HG02852 (cell line): Measurements from ENCODE around the gene KRTAP10-3.
"Not testable (repeated sequence)": the region's sequence is repeated elsewhere in the genome, so short reads cannot be mapped to it uniquely, and the experiment has no call there.

ENCODE experiments used
- ATAC-seq: cut with Tn5 transposase; IDR thresholded peaks from one replicate; pipeline ENCODE4 v1.9.1; 2021; ENCODE audit warnings: mild to moderate bottlenecking, moderate library complexity; ENCODE audit not compliant: unreplicated experiment

KRTAP10-3 gene

DNA sequence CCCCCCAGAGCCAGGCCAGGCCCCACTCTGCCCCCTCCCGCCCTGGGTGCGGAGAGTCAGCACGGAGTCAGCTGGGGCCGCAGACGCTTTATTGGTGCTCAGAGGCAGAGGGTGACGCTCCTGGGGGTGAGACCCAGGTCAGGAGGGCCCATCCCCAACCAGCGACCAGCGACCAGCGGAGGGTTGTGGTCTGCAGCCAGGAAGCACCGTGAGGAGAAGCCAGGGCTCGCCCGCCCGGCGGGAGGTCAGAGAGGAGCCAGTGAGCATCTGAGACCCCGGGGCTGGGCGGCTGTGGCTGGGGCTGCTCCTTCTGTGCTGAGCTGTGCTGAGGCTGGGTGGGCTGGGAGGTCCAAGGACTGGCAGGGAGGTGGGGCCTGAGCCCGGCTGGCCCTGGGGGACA, 8.3 kb downstream of the KRTAP10-3 start:
- not testable (repeated sequence) for ATAC-seq

GRCh38 chr21:44549525-44550211, 8.9 kb downstream of the KRTAP10-3 start:
- ATAC-seq: no peak

GRCh38 chr21:44548922-44549321, 9.7 kb downstream of the KRTAP10-3 start:
- no peak for ATAC-seq

- ATAC-seq: no peak
These were observed 10.2 kb downstream of the KRTAP10-3 start for GRCh38 chr21:44548381-44548780.

DNA sequence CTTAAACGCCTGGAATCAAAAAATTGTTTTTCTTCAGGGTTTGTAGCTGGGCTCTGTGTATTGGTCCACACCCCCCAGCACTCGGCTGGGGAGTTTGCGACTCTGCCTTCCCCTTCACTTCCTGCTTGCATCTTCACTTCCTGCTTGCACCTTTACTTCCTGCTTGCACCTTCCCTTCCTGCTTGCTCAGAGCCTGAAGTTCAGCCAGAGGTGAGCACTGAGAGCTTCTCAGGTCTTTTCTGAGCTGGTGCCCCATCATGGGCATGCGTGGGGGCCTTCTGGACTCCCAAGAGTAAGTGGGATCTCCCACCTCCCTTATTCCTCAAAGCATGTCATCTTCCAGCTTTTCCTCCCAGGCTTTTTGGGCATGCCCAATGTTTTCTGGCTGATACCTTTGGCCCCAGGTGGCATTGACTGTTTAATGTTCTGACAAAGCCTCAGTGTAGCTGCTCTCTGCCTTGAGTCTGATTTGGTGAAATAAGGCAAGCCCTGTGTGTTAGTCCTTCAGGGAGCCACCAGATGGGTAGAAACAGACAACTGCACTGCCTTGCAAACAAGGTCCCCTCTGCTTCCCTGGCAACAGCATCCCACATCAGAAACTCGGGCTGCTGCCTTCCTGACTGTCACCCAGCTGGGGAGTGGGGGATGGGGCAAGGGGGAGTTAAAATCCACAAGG, 10.8 kb downstream of the KRTAP10-3 start:
- ATAC-seq: no peak

DNA sequence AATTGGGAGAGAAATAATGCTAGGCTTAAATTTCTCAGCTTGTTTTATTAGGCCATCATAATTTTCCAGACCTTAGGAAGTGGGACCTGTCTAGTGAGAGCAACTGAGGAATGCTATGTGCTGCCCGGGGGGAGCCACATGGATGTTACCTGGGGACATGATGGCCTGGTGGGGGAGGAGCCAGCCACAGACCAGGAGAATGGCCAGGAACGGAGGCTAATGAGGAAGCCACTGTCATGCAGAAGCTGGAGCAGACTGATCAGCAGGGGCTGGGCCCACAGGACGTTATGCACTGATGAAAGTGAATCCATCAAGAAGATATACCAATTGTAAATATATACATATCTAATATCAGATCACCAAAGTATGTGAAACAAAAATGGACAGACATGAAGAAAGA, 14.0 kb downstream of the KRTAP10-3 start:
- no peak for ATAC-seq

GRCh38 chr21:44542716-44543115, 15.9 kb downstream of the KRTAP10-3 start:
- ATAC-seq: no peak

DNA sequence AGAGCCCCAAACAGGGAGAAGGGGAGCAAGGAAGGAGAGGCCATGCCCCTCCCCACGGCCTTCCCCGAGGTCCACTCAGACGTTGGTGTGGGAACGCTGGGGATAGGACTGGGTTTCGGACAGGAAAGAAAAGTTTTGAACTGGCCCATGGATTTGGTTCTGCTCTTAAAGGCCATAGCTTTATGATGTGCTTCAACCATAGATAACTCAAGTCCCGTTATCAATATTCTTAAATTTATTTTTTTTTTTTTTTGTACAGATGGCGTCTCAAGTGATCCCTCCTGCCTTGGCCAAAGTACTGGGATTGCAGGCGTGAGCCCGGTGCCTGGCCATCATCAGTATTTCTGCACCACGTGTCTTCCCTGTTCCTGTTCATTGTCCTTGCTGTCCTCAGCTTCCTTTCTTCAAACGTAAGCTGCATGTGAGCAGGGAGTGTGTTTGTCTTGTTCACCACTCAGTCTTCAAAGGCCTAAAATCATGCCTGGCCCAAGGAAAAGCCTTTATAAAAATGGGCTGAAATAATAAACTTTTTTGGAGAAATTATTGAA, 17.8 kb downstream of the KRTAP10-3 start:
- ATAC-seq: no peak

- no peak for ATAC-seq
These were observed 18.5 kb downstream of the KRTAP10-3 start, which contains the start of gene KRTAP10-1 for GRCh38 chr21:44539991-44540666. Gene KRTAP10-1, minus strand, starts transcription at chr21:44540195. Its CDS starts 45 bp downstream, at chr21:44540150.

- ATAC-seq: no peak
These were observed 19.5 kb downstream of the KRTAP10-3 start for GRCh38 chr21:44539046-44539445.

DNA sequence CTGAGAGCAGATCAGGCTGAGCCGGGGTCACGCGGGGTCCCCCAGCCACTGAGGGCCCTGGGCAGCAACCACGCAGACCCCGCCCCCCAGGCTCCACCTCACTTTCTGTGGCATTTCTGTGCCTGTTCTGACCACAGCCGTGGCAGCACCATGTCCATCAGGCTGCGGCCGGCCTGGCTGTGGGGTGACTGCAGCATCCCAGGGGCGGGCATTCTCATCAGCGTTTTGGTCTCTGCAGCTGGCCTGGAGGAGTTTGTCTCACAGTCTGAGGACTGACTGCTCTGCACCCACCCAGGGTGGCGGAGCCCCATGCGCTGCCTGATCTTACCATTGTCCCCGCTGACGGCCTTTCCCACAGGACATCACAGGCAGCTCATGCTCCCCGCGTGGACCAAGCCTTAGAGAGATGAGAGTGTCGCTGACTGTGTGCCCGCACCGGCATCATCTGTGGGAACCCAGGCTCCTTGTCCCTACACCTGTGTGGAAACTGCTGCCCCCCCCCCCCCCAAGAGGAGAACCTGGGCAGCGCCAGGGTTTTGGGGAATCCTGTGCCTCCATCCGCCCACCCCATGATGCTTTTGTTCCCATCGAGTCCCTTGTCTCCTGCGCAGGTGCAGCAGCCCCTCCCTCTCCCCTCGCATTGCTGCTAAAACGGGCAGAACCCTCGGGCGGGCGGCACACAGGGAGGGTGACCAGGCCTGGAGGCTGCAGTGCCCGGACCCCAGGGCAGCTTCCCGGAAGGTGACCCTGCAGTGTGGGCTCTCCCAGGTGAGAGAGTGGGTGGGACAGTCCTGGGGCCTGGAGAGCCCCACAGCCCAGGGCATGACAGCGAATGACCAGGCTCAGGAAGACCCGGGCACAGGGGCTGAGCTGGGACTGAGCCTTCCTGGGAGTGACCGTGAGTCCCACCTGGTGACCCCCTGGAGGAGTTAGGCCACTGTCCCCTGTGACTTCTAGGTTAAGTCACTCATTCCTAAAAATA, 20.4 kb downstream of the KRTAP10-3 start:
- no peak for ATAC-seq

DNA sequence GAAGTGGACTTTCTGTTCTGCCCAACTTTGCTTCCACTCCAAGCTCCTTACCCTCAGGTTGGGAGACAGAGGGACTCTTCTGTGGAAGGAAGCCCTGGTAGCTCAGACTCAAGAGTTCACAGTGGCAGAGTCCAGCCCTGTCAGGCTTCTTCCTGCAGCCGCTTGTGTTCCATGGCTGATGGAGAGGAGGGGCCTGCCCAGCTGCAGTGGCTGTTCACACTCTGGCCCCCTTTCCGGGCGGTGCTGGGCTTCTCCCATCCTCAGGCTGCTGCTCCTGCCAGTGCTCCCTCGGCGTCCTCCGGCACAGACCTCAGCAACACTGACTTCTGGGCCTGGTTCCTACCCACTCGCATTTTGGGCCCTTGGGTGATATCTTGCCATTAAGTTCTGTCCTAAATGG, 22.6 kb downstream of the KRTAP10-3 start:
- ATAC-seq: no peak

DNA sequence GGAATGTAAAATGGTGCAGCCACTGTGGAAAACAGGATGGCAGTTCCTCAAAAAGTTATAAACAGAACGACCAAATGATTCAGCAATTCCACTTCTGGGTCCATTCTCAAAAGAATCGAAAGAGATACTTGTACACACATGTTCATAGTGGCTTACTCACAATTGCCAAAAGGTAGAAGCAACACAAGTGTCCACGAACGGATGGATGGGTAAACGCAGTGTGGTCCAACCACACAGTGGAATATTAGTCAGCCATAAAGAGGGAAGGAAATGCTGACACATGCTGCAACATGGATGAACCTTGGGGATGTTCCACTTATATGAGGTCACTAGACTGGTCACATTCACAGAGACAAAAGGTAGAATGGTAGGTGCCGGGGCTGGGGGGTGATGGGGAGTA, 23.9 kb downstream of the KRTAP10-3 start:
- ATAC-seq: no peak

DNA sequence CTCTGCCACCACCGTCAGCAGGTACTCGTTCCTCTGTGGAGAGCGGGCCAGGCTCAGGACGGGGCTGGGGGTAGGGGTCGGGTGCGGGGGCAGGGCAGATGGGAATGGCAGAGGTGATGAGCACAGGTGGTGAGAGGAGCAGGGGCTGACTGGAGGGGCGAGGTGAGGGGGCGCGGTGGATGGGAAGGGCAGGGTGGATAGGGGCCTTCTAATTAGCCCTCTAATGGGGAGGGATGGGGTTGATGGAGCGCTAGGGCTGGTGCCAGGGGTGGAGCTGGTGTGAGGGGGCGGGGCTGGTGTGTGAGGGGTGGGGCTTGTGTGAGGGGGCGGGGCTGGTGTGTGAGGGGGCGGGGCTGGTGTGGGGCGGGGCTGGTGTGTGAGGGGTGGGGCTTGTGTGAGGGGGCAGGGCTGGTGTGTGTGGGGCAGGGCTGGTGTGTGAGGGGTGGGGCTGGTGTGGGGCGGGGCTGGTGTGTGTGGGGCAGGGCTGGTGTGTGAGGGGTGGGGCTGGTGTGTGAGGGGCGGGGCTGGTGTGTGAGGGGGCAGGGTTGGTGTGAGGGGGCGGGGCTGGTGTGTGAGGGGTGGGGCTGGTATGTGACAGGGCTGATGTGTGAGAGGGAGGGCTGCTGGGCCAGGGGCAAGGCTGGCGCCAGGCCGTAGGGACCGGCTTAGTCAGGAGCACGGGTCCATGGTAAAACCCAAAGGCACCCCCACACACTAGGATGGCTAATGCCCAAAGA, 24.5 kb downstream of the KRTAP10-3 start:
- no peak for ATAC-seq

- ATAC-seq: no peak
These were observed 25.3 kb downstream of the KRTAP10-3 start for GRCh38 chr21:44533121-44533890.

- ATAC-seq: no peak
These were observed 25.9 kb downstream of the KRTAP10-3 start for GRCh38 chr21:44532712-44533111.

DNA sequence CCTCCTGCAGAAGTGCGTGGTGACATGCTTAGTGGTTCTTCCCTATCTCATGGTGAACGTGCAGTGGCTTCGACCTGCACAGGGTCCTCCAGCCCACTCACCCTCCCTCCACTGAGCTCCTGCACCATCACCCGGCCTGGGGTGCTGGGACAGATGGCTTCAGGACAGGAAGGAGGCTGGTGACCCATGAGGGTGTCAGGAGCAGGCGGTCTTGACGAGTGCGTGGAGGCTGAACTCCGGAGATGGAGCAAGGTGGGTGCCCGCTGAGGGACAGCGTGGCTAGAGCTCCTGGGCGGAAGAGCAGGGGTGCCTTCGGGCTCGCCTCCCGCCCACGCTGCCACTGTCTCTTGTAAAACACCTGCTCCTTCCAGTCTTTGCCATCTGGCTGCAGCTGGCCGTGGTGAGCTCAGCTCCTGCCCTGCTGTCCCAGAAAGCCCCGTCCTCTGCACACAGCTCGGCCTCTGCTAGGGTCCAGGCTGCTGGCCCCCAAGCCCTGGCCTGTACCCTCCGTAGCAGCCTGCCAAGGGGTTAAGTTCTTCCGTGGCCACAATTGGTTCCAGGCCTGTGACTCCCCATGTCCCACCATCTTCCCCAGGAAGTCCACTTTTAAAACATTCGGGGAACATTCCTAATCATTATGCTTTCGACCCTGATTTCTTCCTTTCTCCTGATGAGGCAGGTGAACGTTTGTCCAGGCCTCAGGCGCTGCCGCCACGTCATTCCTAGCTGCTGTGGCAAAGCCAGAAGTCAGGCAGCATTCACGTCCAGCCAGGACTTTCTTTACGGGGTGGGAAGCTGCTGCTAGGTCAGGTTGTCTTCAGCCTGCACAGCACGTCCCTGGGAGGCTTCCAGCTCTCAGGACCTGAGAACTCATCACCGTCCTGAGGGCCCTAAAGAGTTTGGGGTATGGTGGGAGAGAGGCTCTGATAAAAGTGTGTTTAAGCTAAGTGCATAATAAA, 26.7 kb downstream of the KRTAP10-3 start:
- no peak for ATAC-seq
